Mucosa of rectum (tissue), 2 donors: ENCODE measurements around the gene ARHGAP25.

Experiments
- H3K27ac ChIP-seq, 2 donors: one replicate each; pipeline ENCODE4 v1.7.0; 2013; ENCODE audit warnings: inconsistent platforms in 2 of 2, low read depth in 2 of 2, low read length in 2 of 2
- H3K27me3 ChIP-seq, 2 donors: one replicate each; pipeline ENCODE4 v1.7.0; 2013; ENCODE audit warnings: low read length in 2 of 2; ENCODE audit not compliant: control insufficient read depth in 2 of 2, insufficient read depth in 2 of 2
- H3K36me3 ChIP-seq, 2 donors: one replicate each; pipeline ENCODE4 v1.7.0; 2013; ENCODE audit warnings: low read length in 2 of 2; ENCODE audit not compliant: control insufficient read depth in 2 of 2, insufficient read depth in 2 of 2
- H3K4me1 ChIP-seq, 2 donors: one replicate each; pipeline ENCODE4 v1.7.0; 2013; ENCODE audit warnings: low read length in 2 of 2, mild to moderate bottlenecking in 1 of 2; ENCODE audit not compliant: control insufficient read depth in 2 of 2, insufficient read depth in 2 of 2
- H3K4me3 ChIP-seq, 2 donors: one replicate each; pipeline ENCODE4 v1.7.0; 2013; ENCODE audit warnings: low read length in 2 of 2
- H3K9ac ChIP-seq, 2 donors: one replicate each; pipeline ENCODE4 v1.7.0; 2013; ENCODE audit warnings: low read length in 2 of 2, low read depth in 1 of 2, mild to moderate bottlenecking in 1 of 2
- H3K9me3 ChIP-seq, 2 donors: one replicate each; pipeline ENCODE4 v1.7.0; 2013; ENCODE audit warnings: low read length in 2 of 2; ENCODE audit not compliant: control insufficient read depth in 2 of 2
- donor health status: healthy.
- donor health status: Normal muscosa, but diverticular disease.

The ARHGAP25 gene

DNA sequence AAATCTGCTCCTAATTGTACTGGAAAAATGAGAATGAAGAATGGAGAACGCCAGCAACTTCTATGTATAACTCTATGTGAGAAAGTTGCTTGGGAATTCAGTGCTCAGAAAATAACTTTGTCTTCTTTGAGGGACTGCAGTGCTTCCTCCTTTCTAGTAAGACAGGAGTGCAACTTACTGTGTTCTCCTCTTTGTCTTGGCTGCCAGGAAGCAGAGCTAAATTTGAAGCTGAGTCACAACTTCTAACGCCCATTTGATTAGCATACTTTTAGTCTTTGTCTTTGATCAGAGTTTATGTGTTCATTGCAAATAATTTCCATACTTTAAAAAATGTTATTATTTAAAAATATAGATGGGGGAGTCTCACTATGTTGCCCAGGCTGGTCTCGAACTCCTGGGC, 6.6 kb downstream of the ARHGAP25 start:
- Histone ChIP-seq H3K4me3 (no peak overlapping the region), H3K36me3 (no peaks in the 10 kb centered on the region), H3K27ac (peak overlapping the region; percentile 2 to 13), H3K27me3 (no peaks in the 10 kb centered on the region), H3K4me1 (peaks cover 9 to 13% of the 10 kb centered on the region in 2 donors), H3K9ac (no peak overlapping the region), H3K9me3 (no peaks in the 10 kb centered on the region)

DNA sequence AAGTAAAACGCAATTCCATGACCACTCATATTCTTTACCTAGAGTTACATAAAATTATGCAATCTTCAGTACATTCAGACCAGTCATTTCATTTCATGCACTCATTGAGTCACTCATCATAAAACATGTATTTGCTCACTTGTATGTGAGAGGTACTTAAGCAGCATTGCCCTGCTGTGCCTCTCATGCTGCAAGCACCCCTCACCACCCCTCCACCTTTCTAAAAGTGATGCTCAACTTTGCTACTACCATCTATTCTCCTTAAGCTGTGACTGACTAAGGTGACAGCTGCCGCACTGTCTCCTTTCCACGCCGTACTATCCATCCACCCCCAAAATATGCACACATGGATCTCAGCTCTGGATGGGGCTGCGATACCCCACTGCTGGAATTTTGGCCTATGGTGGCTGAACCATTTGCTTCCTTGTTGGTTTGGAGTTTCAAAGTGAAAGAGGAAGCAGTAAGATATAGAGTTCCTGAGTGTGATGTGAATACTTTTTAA, 7.2 kb downstream of the ARHGAP25 start:
- H3K36me3 ChIP-seq: no peaks in the 10 kb centered on the region
- H3K9me3 ChIP-seq: no peaks in the 10 kb centered on the region
- peaks cover 9 to 13% of the 10 kb centered on the region in 2 donors for H3K4me1 ChIP-seq
- no peak overlapping the region for H3K9ac ChIP-seq
- H3K27me3 ChIP-seq: no peaks in the 10 kb centered on the region
- peak overlapping the region in 1 of 2 donors; percentile 20 for H3K4me3 ChIP-seq
- peak overlapping the region in 1 of 2 donors; percentile 45 for H3K27ac ChIP-seq

- H3K27ac ChIP-seq: peak overlapping the region; percentile 45 to 46
These were observed 8.2 kb downstream of the ARHGAP25 start for GRCh38 chr2:68742626-68743415.

DNA sequence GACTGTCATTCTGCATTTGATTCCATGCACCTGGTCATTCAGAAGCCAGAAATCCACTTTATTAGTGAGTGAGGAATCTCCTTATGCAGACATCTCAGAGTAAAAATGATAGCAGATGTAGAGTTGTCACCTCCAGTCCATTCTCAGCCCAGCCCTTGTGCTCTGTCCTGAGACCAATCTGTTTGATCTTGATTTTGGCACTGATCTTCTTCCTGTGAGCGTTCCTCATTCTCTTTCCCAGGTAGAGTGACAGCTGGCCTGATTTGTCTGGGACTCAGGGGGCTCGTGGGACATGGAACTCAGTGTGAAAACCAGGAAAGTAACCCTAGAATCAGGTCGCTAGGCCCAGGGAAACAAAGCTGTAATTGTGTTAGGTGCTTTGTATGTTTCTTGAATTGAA, 8.9 kb downstream of the ARHGAP25 start:
- peaks cover 9 to 13% of the 10 kb centered on the region in 2 donors for H3K4me1 ChIP-seq
- H3K9me3 ChIP-seq: no peaks in the 10 kb centered on the region
- H3K4me3 ChIP-seq: no peak overlapping the region
- no peaks in the 10 kb centered on the region for H3K36me3 ChIP-seq
- H3K27ac ChIP-seq: no peak overlapping the region
- H3K9ac ChIP-seq: no peak overlapping the region
- H3K27me3 ChIP-seq: no peaks in the 10 kb centered on the region

More at GRCh38 chr2:68742626-68743415, 8.2 kb downstream of the ARHGAP25 start:
- no peak overlapping the region for H3K9ac ChIP-seq
- H3K4me3 ChIP-seq: no peak overlapping the region
- H3K27me3 ChIP-seq: no peaks in the 10 kb centered on the region
- H3K9me3 ChIP-seq: no peaks in the 10 kb centered on the region
- peaks cover 9 to 13% of the 10 kb centered on the region in 2 donors for H3K4me1 ChIP-seq
- H3K36me3 ChIP-seq: no peaks in the 10 kb centered on the region

- Histone ChIP-seq H3K9me3 (no peaks in the 10 kb centered on the region), H3K36me3 (no peaks in the 10 kb centered on the region), H3K4me1 (peaks cover 9 to 13% of the 10 kb centered on the region in 2 donors), H3K27ac (no peak overlapping the region), H3K4me3 (no peak overlapping the region), H3K9ac (no peak overlapping the region), H3K27me3 (no peaks in the 10 kb centered on the region)
These were observed 9.8 kb downstream of the ARHGAP25 start for GRCh38 chr2:68744366-68744912.

GRCh38 chr2:68745006-68745405, 10.4 kb downstream of the ARHGAP25 start:
- Histone ChIP-seq H3K27me3 (no peaks in the 10 kb centered on the region), H3K36me3 (no peaks in the 10 kb centered on the region), H3K4me1 (peaks cover 9 to 12% of the 10 kb centered on the region in 2 donors), H3K9me3 (no peaks in the 10 kb centered on the region), H3K4me3 (no peak overlapping the region), H3K27ac (no peak overlapping the region), H3K9ac (no peak overlapping the region)

DNA sequence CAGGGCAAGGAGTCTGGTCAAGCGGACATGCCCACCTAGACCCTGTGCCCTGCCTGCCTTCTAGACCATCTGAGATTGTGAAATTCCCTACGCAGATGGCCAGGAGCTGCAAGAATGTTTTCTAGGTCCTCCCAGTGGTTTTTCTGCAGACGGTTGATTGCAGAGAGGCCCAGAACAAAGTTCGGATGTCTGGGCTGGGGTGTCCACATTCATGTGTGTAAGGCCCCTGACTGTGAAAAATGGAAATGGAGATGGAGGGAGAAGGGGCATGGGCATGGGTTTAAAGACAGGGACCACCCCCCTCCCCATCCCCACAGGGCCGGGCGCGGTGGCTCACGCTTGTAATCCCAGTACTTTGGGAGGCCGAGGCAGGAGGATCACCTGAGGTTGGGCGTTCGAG, 11.8 kb downstream of the ARHGAP25 start:
- Histone ChIP-seq H3K4me3 (no peak overlapping the region), H3K9ac (no peak overlapping the region), H3K36me3 (no peaks in the 10 kb centered on the region), H3K4me1 (peaks cover 4 to 9% of the 10 kb centered on the region in 2 donors), H3K9me3 (no peaks in the 10 kb centered on the region), H3K27ac (no peak overlapping the region), H3K27me3 (no peaks in the 10 kb centered on the region)

- Histone ChIP-seq H3K4me3 (no peak overlapping the region), H3K27ac (no peak overlapping the region), H3K9me3 (no peaks in the 10 kb centered on the region), H3K4me1 (peaks cover 2 to 5% of the 10 kb centered on the region in 2 donors), H3K9ac (no peak overlapping the region), H3K27me3 (no peaks in the 10 kb centered on the region), H3K36me3 (no peaks in the 10 kb centered on the region)
These were observed 12.8 kb downstream of the ARHGAP25 start for GRCh38 chr2:68747413-68747812.

- H3K4me3 ChIP-seq: no peak overlapping the region
- no peaks in the 10 kb centered on the region for H3K36me3 ChIP-seq
- H3K9me3 ChIP-seq: no peaks in the 10 kb centered on the region
- H3K27me3 ChIP-seq: no peaks in the 10 kb centered on the region
- H3K4me1 ChIP-seq: peaks cover 2 to 5% of the 10 kb centered on the region in 2 donors
- H3K9ac ChIP-seq: no peak overlapping the region
- H3K27ac ChIP-seq: peak overlapping the region in 1 of 2 donors; percentile 2
These were observed 13.3 kb downstream of the ARHGAP25 start for GRCh38 chr2:68747900-68748299.

- Histone ChIP-seq H3K9ac (no peak overlapping the region), H3K4me3 (no peak overlapping the region), H3K27me3 (no peaks in the 10 kb centered on the region), H3K9me3 (no peaks in the 10 kb centered on the region), H3K36me3 (no peaks in the 10 kb centered on the region), H3K27ac (no peak overlapping the region), H3K4me1 (peaks cover 0 to 2% of the 10 kb centered on the region in 2 donors)
These were observed 14.0 kb downstream of the ARHGAP25 start for GRCh38 chr2:68748568-68748967.
